SH-SY5Y (cell line): Measurements from ENCODE around the gene NPL.

ENCODE experiments used
- GATA2 ChIP-seq: IDR thresholded peaks from 2 replicates; pipeline ENCODE4 v1.6.1; 2011; ENCODE audit warnings: mild to moderate bottlenecking, low read depth, low read length
- GATA3 ChIP-seq: IDR thresholded peaks from 2 replicates; pipeline ENCODE4 v1.6.1; 2011; ENCODE audit warnings: low read depth, mild to moderate bottlenecking, low read length, moderate library complexity

NPL gene

GRCh38 chr1:182766050-182766449 is 23.5 kb upstream of the NPL start:
- TF ChIP-seq GATA3 (no peak), GATA2 (no peak)

- no peak for TF ChIP-seq GATA3
These were observed 22.5 kb upstream of the NPL start for GRCh38 chr1:182766881-182767645.

GRCh38 chr1:182768963-182769362 is 20.6 kb upstream of the NPL start:
- no peak for TF ChIP-seq GATA2
- TF ChIP-seq GATA3 = no peak

DNA sequence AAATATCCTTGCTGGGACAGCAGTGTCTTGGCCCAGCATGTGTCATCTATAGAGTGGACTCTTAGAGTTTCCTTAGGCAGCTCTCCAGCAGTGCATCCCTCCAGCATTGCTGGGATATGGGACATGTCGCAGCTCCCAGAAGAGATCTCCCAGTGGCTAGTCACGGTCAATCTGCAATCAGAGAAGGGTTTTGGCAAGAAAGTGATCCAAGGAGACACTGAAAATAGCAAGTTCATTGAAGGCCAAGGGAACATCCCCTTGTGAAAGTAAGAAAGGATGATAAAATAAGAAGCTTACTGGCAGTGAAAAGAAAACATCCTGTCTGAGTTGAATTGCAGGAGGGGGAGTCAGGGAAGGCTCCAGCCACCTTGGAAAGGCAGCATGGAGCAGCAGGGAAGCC is 19.3 kb upstream of the NPL start:
- TF ChIP-seq GATA2 = no peak
- no peak for TF ChIP-seq GATA3

DNA sequence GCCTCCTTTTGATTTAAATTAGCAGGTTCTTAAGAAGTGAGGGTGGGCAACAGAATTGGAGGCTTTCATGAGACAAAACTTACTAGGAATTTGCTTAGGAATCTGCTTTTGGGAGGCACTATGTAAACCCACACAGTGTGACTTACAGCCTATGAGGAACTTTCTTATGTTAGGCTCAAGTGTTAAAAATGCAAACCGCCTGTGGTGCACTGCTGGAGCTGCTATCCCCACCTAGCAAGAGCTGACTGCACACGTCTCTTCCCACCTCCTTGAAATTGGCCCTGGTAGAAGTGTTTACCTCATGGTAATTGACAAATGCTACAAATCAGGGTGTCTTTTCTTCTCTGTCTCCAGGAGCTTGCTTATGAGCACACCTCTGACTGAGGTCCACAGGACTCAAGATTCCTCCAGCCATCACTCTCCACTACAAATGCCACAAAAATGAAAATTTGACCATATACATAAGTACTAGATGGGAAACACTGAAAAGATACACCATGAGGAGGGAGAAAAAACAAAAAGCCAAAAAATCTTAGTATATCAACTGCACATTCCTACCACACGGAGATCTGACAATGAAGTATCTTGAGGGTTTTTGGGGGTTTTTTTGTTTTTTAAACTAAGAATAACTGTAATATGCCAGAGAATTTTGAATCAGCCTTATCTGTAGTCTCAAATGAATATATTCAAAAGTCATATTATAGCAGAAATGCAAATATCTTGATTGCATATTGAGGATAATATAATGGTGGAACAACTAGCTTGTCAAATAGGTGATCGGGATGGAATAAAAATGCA is 18.2 kb upstream of the NPL start:
- no peak for TF ChIP-seq GATA2
- no peak for TF ChIP-seq GATA3

GRCh38 chr1:182777386-182777785 is 12.2 kb upstream of the NPL start:
- TF ChIP-seq GATA2 (no peak), GATA3 (no peak)

GRCh38 chr1:182778862-182779261 is 10.7 kb upstream of the NPL start:
- TF ChIP-seq GATA3 (no peak), GATA2 (no peak)

DNA sequence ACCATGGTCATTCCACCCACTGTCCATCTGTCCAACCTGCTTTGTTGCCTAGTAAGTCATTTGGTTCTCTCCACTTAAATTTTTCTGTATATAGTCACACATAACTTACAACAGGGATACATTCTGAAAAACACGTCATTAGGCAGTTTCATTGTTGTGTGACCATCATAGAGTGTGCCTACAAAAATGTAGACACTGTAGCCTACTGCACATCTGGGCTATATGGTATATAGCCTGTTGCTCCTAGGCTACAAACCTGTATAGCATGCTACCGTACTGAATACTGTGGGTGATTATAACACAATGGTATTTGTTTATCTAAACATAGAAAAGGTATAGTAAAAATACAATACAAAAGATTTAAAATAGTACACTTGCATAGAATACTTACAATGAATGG is 10.0 kb upstream of the NPL start:
- TF ChIP-seq GATA3 = no peak
- TF ChIP-seq GATA2 = no peak

- no peak for TF ChIP-seq GATA2
- no peak for TF ChIP-seq GATA3
These were observed 7.6 kb upstream of the NPL start for GRCh38 chr1:182781841-182782586.

- TF ChIP-seq GATA2 (no peak), GATA3 (no peak)
These were observed 7.0 kb upstream of the NPL start for GRCh38 chr1:182782587-182782913.

DNA sequence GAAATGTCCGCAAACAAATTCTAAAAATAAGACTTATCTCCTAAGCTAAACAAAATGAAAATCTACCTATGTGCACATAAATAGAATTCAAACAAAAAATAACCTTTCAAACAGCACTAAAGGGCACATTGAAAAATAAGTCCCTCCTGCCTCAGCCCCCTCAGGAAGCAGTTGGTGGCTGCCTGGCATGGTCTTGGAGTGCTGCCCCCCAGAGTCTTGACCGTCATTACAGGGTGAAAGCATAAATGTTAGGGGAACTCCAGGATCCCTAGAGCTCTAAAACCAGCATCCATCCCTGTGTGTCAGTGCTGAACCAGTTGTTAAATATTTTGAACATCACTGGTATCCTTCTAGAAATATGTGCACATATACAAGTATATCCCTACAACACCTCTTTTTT is 6.5 kb upstream of the NPL start:
- TF ChIP-seq GATA3 (no peak), GATA2 (no peak)

DNA sequence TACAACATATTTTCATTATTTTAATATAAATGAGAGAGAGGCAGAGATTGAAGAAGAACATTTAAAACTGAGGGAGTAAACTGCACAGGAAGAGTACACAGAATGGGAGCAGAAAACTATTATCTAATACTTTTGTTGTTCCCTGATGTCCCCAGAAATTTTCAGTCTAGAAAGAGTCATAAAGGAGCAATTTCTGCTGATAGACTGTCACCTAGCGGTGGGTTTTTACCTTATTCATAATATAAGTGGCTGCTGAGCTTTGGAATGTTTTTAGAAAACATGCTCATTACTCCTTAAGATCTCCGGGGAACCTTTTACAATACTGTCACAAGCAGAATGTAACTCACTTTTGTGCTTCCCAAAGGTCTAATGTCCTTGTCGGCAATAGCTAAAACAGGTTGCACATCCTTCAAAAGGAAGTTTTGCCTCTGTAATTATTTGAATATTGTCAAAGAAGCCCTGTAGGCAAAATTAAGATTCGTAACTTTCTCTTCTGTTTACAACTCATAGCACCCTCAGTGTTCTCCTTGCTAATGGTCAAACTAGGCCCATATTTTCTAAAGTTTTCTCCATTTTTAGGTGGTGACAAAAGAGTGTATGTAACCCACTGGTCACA is 4.9 kb upstream of the NPL start:
- TF ChIP-seq GATA3 = no peak
- TF ChIP-seq GATA2 = no peak

DNA sequence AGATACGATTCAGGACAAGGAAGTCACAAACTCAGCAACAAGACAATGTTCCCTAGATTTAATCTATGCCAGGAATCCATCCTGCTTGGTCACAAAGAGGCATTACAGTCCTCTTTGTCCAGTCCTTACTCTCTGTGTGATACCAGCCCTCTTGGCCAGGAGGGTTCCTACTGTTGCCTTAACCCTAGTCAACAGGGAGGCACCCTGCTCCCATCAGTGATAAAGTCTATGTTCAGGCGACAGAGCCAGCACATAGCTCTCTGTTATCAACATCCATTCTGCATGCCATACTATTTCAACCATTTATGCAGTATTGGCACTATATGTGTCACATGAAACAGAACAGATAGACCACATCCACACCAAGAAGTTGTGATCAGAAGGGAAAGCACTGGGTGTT is 4.4 kb upstream of the NPL start:
- no peak for TF ChIP-seq GATA2
- no peak for TF ChIP-seq GATA3
